ENCODE measurements around the gene OR6Q1.

DNA sequence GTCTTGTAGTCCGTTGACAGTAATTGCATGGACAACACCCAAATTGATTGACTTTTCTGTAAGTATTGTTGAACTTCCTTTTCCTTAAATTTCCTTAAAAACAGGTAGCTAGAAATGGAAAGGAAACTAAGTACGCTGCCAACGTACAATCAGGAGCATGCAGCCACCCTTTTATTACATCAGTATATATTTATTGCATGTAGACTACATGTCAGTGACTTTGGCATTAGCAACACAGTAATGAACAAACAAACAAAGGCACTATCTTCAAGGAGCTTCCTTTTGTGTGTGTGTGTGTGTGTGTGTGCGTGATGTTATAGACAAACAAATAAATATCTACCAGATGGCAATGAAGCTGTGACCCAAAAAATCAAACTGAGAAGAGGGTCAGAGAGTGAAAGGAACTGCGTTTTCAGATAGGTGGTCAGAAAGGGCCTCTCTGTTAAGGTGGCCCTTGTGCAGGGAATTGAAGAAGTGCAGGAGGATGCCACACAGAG is 7.3 kb upstream of the OR6Q1 start, which contains the start of gene OR9Q1:
- TF ChIP-seq CTCF (optimal IDR thresholded peaks at IDR 0.05 in 1 of 3, IDR thresholded peaks at IDR 0.05 in 1 of 3, conservative IDR thresholded peaks at IDR 0.05 in 1 of 3; ENCODE audit: extremely low read depth in 1 of 3, insufficient read depth in 2 of 3, low read length in 3 of 3) (no peak), EZH2 (IDR thresholded peaks at IDR 0.05; ENCODE audit: low read length) (no peak)

All from keratinocyte (primary cell).